KOPT-K1 (cell line): Measurements from ENCODE around the gene MXD3.
A peak's percentile ranks its signal among the peaks of the same experiment; 100 is the strongest.
"Not testable (repeated sequence)": the region's sequence is repeated elsewhere in the genome, so short reads cannot be mapped to it uniquely, and the experiment has no call there.

Source experiments
- H3K27ac ChIP-seq: fragments of 200-600 bp; sonication (generic); 2 replicates; pipeline ENCODE4 v1.5.1; 2016; ENCODE audit warnings: antibody characterized with exemption, mild to moderate bottlenecking, low read depth, low read length; ENCODE audit not compliant: poor library complexity, severe bottlenecking
- H3K36me3 ChIP-seq: fragments of 200-600 bp; sonication (generic); 2 replicates; pipeline ENCODE4 v1.5.1; 2017; ENCODE audit warnings: antibody characterized with exemption, mild to moderate bottlenecking, low read length, moderate library complexity; ENCODE audit not compliant: insufficient read depth
- H3K9me3 ChIP-seq: fragments of 200-600 bp; sonication (generic); 2 replicates; pipeline ENCODE4 v1.5.1; 2017; ENCODE audit warnings: antibody characterized with exemption, low read length, mild to moderate bottlenecking; ENCODE audit not compliant: insufficient read depth, poor library complexity, severe bottlenecking

MXD3 gene

DNA sequence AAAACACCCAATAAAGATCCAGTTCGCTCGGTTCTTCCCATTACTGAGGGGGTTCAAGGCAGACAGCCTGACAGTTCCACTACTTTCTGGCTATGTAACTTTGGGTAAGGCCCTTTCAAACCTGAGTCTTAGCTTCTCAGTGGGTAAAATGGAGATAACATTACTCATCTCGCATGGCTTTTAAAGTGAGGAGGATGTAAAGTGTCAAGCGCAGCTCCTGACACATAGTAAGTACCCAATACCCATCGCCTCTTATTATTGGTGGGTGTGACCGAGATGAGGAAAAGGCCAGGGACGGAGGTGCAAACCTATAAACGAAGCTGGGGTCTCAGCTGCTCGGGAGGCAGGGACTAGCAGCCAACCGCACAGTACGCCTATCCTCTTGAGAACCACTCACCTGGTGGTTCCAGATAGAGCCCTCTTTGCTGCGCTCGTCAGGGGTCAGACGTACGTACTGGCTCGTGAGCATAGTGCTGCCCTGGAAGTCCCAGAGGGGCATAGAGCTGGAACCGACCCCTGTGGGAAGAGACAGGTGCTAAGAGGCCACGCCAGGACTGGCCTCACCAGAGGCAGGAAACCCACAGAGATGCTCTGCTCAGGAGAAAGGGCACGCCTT, 39.2 kb upstream of the MXD3 start:
- peaks cover 37% of the 10 kb centered on the region for H3K36me3 ChIP-seq
- H3K27ac ChIP-seq: peak overlapping the region; percentile 88
- no peaks in the 10 kb centered on the region for H3K9me3 ChIP-seq

DNA sequence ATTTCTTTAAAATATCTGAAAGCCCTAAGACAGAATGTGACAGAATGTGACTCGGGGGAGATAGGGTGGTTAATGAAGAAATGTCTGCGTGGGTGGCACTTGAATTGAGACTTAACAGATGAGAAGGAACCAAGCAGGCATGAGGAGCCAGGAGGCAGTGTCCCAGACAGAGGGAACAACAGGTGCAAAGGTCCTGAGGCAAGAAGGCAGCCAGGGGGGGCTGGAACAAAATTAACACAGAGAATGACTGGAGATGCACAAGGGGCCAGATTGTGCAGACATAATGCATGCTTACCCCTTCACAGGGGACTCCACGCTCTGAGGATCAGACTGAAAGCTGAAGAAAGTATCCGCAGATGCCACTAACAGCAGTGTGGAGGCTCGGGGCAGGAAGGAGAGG, 38.1 kb upstream of the MXD3 start:
- Histone ChIP-seq H3K36me3 (peaks cover 46% of the 10 kb centered on the region), H3K27ac (no peak overlapping the region), H3K9me3 (no peaks in the 10 kb centered on the region)

DNA sequence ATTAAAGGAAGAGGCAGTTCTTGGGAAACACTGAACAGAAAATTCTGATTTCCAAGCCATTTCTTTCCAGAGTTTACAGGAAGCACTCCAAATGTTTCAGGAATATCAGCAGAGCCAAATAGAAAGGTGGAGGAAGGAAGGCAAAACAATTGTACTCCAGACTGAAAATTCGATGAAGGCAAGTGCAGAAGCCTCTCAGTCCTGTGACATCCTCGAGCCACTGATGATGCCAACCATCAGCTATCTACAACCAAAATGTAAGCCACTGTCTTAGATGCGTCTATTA, 37.6 kb upstream of the MXD3 start:
- H3K27ac ChIP-seq: no peak overlapping the region
- H3K9me3 ChIP-seq: no peaks in the 10 kb centered on the region
- H3K36me3 ChIP-seq: peaks cover 51% of the 10 kb centered on the region

DNA sequence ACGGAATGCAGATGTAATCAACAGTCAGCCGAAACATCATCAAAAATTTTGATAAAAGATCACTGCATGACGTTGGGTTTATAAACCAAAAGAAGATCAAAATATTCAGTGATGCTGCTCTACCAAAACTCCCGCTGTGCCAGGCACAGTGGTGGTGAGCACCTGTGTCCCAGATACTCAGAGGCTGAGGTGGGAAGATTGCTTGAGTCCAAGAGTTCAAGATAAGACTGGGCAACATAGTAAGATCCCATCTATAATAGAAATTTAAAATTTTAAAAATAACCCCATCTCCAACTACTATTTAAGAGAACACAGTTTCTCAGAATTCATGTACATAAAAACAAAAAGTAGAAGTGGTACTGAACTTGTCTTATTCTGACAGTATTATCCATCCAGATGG, 36.0 kb upstream of the MXD3 start:
- Histone ChIP-seq H3K27ac (no peak overlapping the region), H3K9me3 (no peaks in the 10 kb centered on the region), H3K36me3 (peaks cover 64% of the 10 kb centered on the region)

DNA sequence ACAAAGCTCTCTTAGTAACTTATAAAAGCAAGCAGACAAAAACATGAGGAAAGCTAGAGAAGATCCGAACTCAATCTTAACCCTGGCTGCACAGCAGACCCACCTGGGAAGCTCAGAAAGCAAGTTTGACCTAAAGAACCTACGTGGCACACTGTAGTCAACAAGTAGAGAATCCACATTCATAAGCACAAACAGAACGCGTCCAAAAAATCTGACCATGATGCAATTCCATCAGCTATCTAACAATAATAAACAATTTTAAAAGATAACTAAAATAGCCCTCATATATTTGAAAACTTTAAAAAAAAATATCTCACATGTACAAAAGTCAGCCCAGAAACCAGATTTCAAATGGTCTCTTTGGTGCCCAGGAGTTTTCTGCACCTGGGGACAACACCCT, 35.1 kb upstream of the MXD3 start:
- peaks cover 72% of the 10 kb centered on the region for H3K36me3 ChIP-seq
- H3K9me3 ChIP-seq: no peaks in the 10 kb centered on the region
- no peak overlapping the region for H3K27ac ChIP-seq

DNA sequence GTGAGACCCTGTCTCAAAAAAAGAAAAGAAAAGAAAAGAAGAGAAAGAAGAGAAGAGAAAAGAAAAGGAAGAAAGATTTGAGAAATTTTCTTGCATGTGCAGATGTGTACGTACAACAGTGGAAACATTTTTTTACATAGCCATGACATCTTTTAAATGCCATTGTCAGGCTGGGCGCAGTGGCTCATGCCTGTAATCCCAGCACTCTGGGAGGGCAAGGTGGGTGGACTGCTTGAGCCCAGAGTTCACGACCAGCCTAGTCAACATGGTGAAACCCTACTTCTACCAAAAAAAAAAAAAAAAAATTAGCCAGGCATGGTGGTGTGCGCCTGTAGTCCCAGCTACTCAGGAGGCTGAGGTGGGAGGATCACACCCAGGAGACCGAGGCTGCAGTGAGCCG, 33.2 kb upstream of the MXD3 start:
- H3K27ac ChIP-seq: no peak overlapping the region
- peaks cover 84% of the 10 kb centered on the region for H3K36me3 ChIP-seq
- H3K9me3 ChIP-seq: no peaks in the 10 kb centered on the region

DNA sequence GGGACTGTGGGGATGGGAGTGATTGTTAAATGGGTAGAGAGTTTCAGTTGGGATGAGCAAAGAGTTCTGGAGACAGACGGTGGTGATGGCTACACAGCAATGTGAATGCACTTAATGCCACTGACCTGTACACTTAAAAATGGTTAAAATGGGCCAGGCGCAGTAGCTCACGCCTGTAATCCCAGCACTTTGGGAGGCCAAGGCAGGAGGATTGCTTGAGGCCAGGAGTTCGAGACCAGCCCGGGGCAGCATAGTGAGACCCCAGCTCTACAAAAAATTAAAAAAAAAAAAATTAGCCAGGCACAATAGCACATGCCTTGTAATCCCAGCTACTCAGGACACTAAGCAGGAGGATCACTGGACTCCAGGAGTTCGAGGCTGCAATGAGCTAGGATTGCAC, 32.1 kb upstream of the MXD3 start:
- Histone ChIP-seq H3K27ac (no peak overlapping the region), H3K36me3 (peaks cover 84% of the 10 kb centered on the region), H3K9me3 (no peaks in the 10 kb centered on the region)

DNA sequence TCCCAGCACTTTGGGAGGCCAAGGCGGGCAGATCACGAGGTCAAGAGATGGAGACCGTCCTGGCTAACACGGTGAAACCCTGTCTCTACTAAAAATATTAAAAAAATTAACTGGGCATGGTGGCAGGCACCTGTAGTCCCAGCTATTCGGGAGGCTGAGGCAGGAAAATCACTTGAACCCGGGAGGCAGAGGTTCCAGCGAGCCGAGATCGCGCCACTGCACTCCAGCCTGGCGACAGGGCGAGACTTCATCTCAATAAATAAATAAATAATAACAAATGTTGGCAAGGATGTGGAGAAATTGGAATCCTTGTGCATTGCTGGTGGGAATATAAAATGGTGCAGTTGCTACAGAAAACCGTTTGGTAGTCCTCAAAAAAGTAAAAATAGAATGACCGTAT, 31.3 kb upstream of the MXD3 start:
- not testable (repeated sequence) for H3K27ac ChIP-seq, H3K9me3 ChIP-seq
- H3K36me3 ChIP-seq: peaks cover 89% of the 10 kb centered on the region

DNA sequence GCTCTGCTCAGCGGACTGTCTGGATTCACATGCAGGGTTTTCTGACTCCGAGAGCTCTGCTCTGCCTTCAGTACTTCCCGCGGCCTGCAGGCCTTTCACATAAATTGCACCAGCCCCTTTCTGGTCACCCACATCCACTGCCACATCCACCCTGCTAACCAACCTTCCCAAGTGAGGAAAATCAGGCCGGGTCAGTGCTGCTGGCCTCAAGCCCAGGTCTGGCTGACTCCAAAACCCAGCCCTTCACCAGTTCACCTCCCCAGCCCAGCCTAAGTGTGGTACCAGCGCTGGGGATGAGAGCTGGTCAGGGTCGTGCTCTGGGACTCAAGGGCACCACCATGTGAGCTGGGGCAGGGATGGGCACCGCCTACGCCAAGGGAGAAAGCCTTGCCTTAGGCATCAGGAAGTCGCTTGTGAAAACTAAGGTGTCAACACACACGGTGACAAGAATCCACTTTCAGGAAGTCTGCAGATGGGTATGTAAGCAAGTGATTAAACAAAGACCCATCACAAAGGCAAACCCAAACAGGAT, 27.5 kb upstream of the MXD3 start:
- H3K9me3 ChIP-seq: no peaks in the 10 kb centered on the region
- no peak overlapping the region for H3K27ac ChIP-seq
- H3K36me3 ChIP-seq: peaks cover 93% of the 10 kb centered on the region

DNA sequence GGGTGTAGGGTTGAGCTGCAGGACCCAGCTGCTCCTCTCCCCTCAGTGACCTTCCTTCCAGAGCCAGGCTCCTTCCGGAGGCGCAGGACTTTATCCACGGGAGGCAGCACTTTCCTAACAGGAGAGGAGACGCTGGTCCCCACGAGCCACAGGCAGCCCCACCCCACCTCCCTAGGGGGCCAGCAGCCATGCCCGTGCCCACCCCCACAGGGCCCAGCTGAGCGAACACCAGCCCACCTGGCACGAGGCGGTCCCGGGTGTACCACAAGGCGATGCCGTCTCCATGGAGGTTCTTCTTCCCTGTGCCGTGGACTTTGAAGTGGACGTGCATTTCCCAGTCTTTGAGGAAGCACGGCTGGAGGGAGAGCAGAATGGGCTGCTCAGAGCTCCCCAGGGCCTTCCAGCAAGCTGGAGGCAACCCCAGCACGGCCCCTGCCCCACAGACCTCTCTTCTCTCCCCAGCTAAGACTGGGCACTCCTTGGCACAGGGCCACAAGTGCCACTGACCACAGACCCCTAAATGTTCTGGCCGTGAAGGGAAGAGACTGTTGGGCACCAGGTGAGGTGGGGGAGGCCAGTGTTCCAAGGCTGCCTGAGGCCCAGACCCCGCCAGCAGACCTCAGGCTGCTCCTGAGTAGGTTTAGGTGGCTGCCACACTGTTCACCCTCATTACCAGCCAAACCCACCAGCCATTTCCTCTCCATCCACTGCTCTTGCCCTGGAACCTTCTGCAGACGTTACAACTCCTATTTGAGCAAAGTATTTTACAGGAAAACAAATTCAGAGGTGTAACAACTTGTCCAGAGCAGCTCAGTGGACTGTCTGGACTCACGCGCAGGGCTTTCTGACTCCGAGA, 26.8 kb upstream of the MXD3 start:
- H3K27ac ChIP-seq: no peak overlapping the region
- peaks cover 93% of the 10 kb centered on the region for H3K36me3 ChIP-seq
- H3K9me3 ChIP-seq: no peaks in the 10 kb centered on the region

DNA sequence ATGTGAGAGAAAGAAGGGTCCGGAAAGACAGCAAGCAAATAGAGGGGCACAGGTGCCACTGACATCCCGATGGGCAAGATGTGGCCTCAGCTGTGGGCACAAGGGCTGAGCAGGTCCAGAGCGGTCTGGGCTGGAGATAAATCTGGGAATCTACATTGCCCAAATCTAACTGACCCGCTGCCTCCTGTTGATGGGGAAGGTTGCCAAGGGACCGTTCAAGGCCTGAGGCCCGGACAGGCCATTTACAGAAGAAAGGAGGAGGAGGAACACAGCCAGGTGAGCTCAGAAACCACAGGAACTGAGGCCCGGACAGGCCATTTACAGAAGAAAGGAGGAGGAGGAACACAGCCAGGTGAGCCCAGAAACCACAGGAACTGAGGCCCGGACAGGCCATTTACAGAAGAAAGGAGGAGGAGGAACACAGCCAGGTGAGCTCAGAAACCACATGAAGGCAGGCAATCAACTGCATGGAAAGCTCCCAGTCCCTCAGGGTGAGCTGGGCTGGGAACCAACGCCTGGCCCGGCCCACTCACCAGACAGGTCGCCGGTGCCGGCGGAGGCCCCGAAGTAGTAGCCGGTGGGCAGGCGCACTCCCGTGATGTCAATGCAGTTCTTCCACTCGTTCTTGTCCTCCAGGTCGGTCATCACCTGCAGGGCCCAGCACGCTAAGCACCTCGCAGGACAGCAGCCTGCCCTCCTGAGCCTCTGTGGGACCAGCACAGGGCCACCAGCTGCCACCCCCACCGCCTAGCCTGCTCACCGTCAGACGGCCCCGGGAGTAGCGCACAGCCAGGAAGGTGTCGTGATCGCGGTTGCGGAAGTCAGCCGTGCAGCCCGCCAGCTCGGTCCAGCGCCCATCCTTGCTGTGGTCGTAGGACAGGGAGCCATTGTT, 25.2 kb upstream of the MXD3 start:
- H3K36me3 ChIP-seq: peaks cover 96% of the 10 kb centered on the region
- no peaks in the 10 kb centered on the region for H3K9me3 ChIP-seq
- no peak overlapping the region for H3K27ac ChIP-seq

DNA sequence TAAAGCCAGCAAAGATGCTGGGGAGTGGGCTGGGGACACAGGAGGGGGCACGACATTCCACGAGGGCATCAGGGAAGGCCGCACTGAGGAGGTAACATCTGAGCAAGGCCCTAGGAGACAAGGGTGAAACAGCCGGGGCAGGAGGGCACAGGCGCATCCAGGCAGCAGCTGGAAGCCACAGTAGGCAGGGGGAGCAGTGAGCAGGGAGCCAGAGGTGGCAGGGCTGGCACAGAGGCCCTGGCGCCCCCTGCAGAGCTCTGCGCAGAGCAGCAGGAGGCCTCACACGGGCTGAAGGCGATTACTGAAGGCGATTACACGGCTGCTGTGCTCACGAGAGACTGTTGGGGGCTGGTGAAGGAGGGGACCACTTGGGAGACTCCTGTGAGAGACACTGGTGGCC, 24.4 kb upstream of the MXD3 start:
- H3K9me3 ChIP-seq: no peaks in the 10 kb centered on the region
- peaks cover 96% of the 10 kb centered on the region for H3K36me3 ChIP-seq
- no peak overlapping the region for H3K27ac ChIP-seq

DNA sequence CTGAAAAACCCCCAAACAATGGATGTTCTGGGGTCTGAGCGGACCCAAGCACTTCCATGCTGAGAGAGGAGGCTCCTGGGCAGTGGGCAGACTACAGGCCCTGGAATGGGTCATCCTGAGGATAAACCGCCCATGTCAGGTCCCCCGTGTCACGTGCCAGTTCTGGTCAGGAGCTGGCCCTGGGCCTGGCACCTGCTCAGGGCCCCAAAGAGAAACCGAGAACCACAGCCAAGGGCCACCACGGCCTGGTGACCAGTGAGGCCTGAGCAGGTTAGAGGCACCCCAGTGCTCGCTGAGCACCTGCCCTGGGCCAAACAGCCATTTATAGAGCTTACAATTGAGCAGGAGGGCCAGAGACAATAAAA, 24.0 kb upstream of the MXD3 start:
- peaks cover 98% of the 10 kb centered on the region for H3K36me3 ChIP-seq
- no peaks in the 10 kb centered on the region for H3K9me3 ChIP-seq
- H3K27ac ChIP-seq: no peak overlapping the region

DNA sequence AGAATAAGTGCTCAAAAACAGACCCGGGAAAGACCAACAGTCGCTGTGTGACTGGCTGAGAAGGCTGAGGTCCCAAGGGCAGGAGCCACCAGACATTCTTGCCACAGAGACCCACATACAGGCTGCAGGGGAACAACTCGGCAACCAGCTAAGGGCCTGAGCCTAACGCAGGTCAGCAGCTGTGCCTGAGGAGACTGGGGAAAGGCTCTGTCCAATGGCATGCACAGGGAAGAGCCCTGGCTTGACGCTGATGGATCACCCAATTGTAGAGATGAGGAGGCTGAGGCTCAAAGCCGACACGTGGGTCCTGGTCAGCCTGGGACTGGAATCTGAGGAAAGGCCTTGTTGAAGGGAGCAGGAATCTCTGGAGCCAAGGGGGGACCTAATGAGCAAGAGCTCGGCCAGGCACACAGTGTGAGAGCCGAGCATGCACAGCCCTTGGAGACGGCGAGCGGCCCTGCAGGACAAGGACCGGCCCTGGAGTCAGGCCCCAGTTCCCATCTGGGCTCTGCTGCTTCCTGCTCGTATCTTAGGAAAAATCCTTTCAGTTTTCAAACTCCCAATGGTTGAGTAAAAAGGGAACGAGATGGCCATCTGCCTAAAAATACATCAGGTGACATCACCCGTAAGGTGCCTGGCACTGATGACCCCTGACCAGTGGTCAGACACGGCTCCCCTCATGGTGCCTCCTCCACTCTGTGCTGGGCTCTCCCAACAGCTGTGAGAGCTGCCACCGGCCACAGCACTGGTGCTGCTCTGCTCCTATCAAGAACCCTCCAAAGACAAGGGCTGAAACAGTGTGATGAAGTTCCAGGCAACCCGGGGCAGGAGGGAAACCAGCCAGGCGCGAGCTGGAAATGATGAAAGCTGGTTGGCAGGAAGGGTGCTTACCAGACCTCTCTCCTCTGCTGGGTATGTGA, 23.3 kb upstream of the MXD3 start:
- Histone ChIP-seq H3K36me3 (peaks cover 100% of the 10 kb centered on the region), H3K27ac (no peak overlapping the region), H3K9me3 (no peaks in the 10 kb centered on the region)
